ENCODE data around the gene ADAMTS9. TPM values are rescaled to one million over a fixed set of nuclear protein-coding genes. Genes with fewer than 3 reads are reported as not detected.

The ADAMTS9 gene
- total RNA-seq, 2 donors from 2014 or later: not detected

DNA sequence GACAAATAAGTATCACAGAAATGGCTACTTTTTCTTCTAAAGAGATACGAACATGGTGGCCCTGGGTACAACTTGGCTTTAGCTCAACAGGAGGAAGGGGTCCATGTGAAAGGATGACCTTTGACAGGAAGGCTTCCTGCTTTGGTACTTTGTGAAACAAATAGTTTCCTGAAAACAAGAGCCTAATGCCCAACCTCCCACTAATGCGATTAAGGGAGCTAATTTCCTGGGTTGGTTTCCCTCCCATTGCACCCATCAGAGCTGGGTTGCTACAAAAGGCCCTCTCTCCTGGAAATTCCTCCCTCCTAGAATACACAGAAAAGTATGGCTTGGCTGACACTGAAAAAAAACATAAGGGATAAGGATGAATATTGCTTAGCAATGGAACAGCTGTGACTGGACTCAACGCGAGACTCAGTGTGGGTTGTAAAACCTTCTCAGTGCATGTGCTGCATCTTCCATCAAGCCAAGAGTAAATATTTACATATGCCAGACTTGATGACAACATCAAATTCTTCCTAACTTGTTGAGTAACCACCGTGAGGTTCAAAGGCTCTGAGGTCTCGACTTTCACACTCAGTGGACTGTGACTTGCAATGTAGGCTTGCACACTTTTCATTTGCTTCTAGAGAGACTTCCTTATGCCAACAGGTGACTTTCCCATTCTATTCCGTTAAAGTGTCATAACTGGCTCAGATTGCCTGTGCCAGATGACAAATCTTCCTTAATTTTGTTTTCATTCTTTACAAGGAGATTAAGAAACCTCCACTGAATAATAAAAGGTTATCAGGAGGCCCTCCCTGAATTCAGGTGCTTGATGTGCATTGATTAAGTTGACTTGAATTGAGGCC, 60.1 kb downstream of the ADAMTS9 start:
- Mint-ChIP-seq H3K4me1 (ENCODE audit: low read depth in 2 of 2) (no peaks in the 10 kb centered on the region), H3K27me3 (no peaks in the 10 kb centered on the region), H3K36me3 (no peaks in the 10 kb centered on the region), H3K27ac (no peak overlapping the region), H3K4me3 (no peak overlapping the region), H3K9me3 (peaks cover 21% of the 10 kb centered on the region)
- no peak for DNase-seq (ENCODE audit: low spot score)
- no peak for ATAC-seq

DNA sequence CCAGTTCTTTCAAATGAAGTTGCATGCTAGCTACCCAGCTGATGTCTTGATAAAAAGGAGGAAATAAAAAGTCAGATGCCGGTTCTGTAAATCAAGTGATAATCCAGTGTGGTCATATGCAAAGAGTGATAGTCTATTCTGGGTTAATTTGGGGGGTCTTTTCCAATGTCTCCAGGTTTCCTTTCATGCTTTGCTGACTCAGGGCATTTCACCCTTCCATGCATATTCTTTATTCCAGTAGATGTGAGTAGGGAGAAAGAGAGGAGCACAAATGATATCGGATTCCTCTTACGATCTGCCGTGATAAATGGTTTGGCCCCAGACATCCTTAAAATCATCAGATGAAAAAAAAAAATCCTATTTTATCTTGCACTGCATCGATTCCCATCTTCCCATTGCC, 60.8 kb downstream of the ADAMTS9 start:
- ATAC-seq (no peak), DNase-seq (ENCODE audit: low spot score) (no peak)
- Mint-ChIP-seq H3K36me3 (no peaks in the 10 kb centered on the region), H3K9me3 (peaks cover 21% of the 10 kb centered on the region), H3K27ac (no peak overlapping the region), H3K4me1 (ENCODE audit: low read depth in 2 of 2) (no peaks in the 10 kb centered on the region), H3K27me3 (no peaks in the 10 kb centered on the region), H3K4me3 (no peak overlapping the region)

DNA sequence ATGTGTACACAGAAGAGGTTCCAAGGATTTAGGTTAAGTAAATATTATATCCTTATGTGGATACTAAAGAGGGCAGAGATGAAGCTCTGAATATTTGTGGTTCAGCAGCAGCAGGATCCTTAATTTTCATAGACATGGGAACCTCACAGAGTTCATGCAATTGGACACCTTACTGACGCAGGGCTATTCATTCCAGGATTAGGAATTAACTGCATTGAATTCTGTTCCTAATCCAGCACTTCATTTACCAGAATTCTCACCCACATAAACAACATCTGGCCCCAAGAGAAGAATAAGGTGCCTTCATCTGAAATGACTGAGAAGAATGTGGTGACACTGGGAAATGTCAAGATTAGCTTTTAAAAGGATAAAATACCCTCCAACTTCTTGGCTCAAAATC, 62.4 kb downstream of the ADAMTS9 start:
- no peak for DNase-seq (ENCODE audit: low spot score)
- H3K9me3 Mint-ChIP-seq: peaks cover 23% of the 10 kb centered on the region
- no peaks in the 10 kb centered on the region for H3K4me1 Mint-ChIP-seq (ENCODE audit: low read depth in 2 of 2)
- no peak overlapping the region for H3K27ac Mint-ChIP-seq
- no peak overlapping the region for H3K4me3 Mint-ChIP-seq
- ATAC-seq: no peak
- no peaks in the 10 kb centered on the region for H3K27me3 Mint-ChIP-seq
- H3K36me3 Mint-ChIP-seq: no peaks in the 10 kb centered on the region

DNA sequence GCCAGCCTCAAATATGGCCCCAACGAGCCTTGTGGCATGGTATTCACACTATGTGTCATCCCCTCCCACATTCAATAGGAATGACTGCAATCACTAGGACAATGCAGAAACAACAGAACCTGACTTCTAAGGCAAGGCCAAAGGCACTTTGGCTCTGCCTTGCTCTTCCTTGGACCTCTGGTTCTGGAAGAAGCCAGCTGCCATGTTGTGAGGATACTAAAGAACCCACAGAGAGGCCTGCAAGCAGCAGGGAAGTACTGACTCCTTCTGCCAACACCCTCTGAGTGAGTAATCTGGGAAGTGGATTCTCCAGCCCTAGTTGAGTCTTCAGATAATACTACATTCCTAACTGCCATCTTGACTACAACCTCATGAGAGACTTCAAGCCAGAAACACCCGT, 64.7 kb downstream of the ADAMTS9 start:
- ATAC-seq (no peak), DNase-seq (ENCODE audit: low spot score) (no peak)
- H3K27me3 Mint-ChIP-seq: no peaks in the 10 kb centered on the region
- H3K27ac Mint-ChIP-seq: no peak overlapping the region
- H3K4me1 Mint-ChIP-seq (ENCODE audit: low read depth in 2 of 2): no peaks in the 10 kb centered on the region
- H3K9me3 Mint-ChIP-seq: peaks cover 16% of the 10 kb centered on the region
- H3K4me3 Mint-ChIP-seq: no peak overlapping the region
- H3K36me3 Mint-ChIP-seq: no peaks in the 10 kb centered on the region

DNA sequence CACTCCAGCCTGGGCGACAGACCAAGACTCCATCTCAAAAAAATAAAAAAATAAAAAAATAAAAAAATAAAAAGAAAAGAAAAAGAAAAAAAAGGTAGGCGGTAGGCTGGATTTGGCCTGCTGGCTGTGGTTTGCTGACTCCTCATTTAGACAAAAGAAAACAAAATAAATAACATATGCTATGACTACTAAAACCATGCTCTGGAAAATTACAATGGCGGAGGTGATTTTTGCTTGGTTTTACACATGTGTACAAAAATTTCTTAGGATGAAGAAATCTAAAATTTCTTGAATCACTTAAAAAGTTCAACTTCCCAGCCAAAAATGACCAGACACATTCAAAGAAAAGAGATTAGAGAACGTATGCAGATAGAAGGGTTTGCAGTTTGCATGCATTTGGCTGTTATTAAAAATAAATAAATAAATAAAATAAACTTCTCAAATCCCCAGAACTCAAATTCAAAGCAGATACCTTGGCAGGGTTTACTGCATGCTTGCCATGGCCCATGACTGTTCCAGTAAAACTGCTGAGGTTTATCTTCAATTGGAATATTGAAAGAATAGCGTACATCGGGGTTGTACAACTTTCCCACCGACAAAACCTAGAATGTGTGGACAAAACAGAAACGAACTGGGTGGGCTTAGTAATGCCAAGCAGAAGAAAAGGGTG, 65.9 kb downstream of the ADAMTS9 start:
- no peak for ATAC-seq
- no peaks in the 10 kb centered on the region for H3K27me3 Mint-ChIP-seq
- no peaks in the 10 kb centered on the region for H3K4me1 Mint-ChIP-seq (ENCODE audit: low read depth in 2 of 2)
- peaks cover 18% of the 10 kb centered on the region for H3K9me3 Mint-ChIP-seq
- H3K27ac Mint-ChIP-seq: no peak overlapping the region
- no peak for DNase-seq (ENCODE audit: low spot score)
- no peaks in the 10 kb centered on the region for H3K36me3 Mint-ChIP-seq
- H3K4me3 Mint-ChIP-seq: no peak overlapping the region

DNA sequence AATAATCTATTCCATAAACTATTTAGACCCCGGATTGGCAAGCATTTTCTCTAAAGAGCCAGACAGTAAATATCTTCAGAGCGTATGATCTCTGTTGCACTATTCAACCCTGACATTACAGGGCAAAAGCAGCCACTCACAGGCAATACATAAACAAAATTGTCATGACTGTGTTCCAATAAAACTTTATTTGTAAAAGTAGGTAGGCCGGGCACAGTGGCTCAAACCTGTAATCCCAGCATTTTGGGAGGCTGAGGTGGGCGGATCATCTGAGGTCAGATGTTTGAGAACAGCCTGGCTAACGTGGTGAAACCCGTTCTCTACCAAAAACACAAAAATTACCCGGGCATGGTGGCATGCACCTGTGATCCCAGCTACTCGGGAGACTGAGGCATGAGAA, 66.5 kb downstream of the ADAMTS9 start:
- Mint-ChIP-seq H3K36me3 (no peaks in the 10 kb centered on the region), H3K4me3 (no peak overlapping the region), H3K27me3 (no peaks in the 10 kb centered on the region), H3K4me1 (ENCODE audit: low read depth in 2 of 2) (no peaks in the 10 kb centered on the region), H3K9me3 (peaks cover 18% of the 10 kb centered on the region), H3K27ac (no peak overlapping the region)
- no peak for DNase-seq (ENCODE audit: low spot score)
- no peak for ATAC-seq

DNA sequence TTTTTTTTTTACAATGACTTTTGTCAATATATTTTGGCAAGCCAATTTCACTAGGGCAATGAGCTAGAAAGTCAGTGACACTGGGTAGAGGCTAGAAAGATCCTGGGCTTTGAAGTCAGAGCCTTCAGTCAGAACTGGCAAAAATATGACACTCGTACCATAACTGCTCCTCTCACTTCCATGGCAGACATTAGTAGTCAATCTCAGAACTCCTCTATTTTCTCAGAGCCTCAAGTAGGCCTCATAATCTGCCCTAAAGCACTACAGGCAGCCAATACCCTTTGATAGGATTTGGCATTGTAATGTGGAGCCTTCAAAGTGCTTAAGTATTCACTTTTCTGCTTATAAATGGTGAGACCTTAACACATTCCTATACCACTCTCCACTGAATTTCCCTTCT, 67.8 kb downstream of the ADAMTS9 start:
- no peaks in the 10 kb centered on the region for H3K27me3 Mint-ChIP-seq
- H3K27ac Mint-ChIP-seq: no peak overlapping the region
- no peak for DNase-seq (ENCODE audit: low spot score)
- H3K36me3 Mint-ChIP-seq: no peaks in the 10 kb centered on the region
- no peaks in the 10 kb centered on the region for H3K4me1 Mint-ChIP-seq (ENCODE audit: low read depth in 2 of 2)
- no peak overlapping the region for H3K4me3 Mint-ChIP-seq
- ATAC-seq: no peak
- H3K9me3 Mint-ChIP-seq: peaks cover 17% of the 10 kb centered on the region

DNA sequence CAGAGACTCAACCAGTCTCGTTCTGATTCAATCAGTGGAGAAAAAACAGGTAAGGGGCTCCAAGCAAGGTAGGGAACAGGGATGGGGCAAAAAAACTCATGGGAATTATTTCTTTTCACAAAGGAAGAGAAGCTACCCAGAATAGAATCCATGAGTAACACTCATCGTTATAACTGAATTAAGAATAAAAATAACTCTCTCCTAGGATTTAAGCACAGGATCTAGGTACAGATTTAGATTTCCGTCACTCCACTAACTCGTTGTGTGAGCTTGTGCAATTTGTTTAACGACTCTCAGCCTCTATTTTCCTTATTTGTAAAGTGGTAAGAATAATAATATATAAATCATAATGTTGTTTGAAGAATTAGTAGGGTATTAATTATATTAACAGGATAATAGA, 68.6 kb downstream of the ADAMTS9 start:
- no peak for DNase-seq (ENCODE audit: low spot score)
- ATAC-seq: no peak
- Mint-ChIP-seq H3K36me3 (no peaks in the 10 kb centered on the region), H3K27ac (no peak overlapping the region), H3K4me1 (ENCODE audit: low read depth in 2 of 2) (no peaks in the 10 kb centered on the region), H3K27me3 (no peaks in the 10 kb centered on the region), H3K4me3 (no peak overlapping the region), H3K9me3 (peaks cover 17% of the 10 kb centered on the region)

DNA sequence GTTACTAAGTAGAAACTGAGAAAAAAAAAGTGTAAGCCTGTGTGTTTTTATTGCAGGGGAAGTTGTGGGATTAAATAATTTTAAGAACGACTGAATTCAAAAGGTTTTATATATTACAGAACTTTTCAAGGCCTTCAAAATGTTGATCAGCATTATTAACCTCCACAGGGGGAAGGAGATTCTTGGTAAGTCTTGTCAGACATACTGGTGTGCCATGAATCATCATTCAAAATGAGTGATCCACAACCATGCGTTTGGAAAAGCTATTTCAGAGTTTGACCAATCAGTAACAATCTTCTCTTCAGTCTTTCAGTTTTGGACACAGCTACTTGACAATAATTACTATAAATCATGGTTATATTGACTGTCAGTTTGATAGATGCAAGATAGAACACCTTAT, 70.2 kb downstream of the ADAMTS9 start:
- H3K36me3 Mint-ChIP-seq: no peaks in the 10 kb centered on the region
- no peak for DNase-seq (ENCODE audit: low spot score)
- H3K9me3 Mint-ChIP-seq: peaks cover 11% of the 10 kb centered on the region
- no peak overlapping the region for H3K4me3 Mint-ChIP-seq
- no peaks in the 10 kb centered on the region for H3K27me3 Mint-ChIP-seq
- no peak overlapping the region for H3K27ac Mint-ChIP-seq
- H3K4me1 Mint-ChIP-seq (ENCODE audit: low read depth in 2 of 2): no peaks in the 10 kb centered on the region
- ATAC-seq: no peak

DNA sequence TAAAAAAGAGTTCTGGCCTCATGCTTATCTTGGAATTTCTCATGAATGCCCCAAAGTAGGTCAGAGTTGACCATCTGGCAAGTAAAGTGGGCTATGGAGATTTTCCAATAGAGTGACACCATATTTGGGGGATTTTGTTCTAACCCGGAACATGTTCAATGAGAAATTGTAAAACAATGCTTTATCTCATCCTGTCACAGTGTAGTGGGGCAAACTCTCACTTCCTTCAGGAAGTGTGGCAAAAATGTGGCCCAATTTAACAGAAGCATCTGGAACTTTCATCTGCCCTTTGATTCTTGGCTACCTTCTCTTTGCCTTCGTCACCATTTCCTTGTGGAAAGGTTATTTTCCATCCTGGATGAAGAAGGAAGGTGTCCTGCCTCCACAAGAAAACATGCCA, 70.8 kb downstream of the ADAMTS9 start:
- peaks cover 14% of the 10 kb centered on the region for H3K9me3 Mint-ChIP-seq
- H3K4me1 Mint-ChIP-seq (ENCODE audit: low read depth in 2 of 2): no peaks in the 10 kb centered on the region
- H3K36me3 Mint-ChIP-seq: no peaks in the 10 kb centered on the region
- ATAC-seq (no peak), DNase-seq (ENCODE audit: low spot score) (no peak)
- H3K27me3 Mint-ChIP-seq: no peaks in the 10 kb centered on the region
- H3K4me3 Mint-ChIP-seq: no peak overlapping the region
- no peak overlapping the region for H3K27ac Mint-ChIP-seq

DNA sequence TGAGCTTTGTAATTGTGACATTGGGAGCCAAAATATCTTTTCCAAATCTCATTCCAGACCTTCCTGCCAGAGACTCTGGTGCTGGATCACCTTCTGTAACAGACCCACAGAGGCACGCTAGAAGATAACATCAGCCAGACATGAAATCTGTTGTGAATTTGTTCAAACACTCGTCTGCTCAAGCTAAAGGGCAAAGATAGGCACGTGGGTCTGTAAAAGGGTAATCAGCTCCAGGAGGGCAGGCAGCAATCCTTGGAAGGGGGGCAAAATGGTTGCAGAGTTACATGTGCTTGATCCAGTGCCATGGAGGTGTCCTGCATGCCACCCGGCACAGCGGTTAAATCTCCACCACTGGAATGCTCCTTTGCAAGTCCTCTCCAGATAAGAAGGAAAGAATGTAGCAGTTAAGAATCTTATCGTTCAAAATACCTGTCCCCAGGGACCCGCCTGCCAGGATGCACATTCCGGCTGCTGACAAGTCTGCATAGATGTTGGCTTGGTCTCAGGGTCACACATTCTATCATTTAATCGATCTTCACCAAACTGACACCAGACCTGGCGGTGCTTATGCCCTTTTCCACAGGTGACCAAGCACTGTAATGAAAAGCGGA, 74.8 kb downstream of the ADAMTS9 start:
- no peaks in the 10 kb centered on the region for H3K4me1 Mint-ChIP-seq (ENCODE audit: low read depth in 2 of 2)
- H3K9me3 Mint-ChIP-seq: peaks cover 8% of the 10 kb centered on the region
- no peak overlapping the region for H3K4me3 Mint-ChIP-seq
- ATAC-seq: no peak
- DNase-seq (ENCODE audit: low spot score): no peak
- H3K36me3 Mint-ChIP-seq: peaks cover 4% of the 10 kb centered on the region
- H3K27ac Mint-ChIP-seq: no peak overlapping the region
- no peaks in the 10 kb centered on the region for H3K27me3 Mint-ChIP-seq

DNA sequence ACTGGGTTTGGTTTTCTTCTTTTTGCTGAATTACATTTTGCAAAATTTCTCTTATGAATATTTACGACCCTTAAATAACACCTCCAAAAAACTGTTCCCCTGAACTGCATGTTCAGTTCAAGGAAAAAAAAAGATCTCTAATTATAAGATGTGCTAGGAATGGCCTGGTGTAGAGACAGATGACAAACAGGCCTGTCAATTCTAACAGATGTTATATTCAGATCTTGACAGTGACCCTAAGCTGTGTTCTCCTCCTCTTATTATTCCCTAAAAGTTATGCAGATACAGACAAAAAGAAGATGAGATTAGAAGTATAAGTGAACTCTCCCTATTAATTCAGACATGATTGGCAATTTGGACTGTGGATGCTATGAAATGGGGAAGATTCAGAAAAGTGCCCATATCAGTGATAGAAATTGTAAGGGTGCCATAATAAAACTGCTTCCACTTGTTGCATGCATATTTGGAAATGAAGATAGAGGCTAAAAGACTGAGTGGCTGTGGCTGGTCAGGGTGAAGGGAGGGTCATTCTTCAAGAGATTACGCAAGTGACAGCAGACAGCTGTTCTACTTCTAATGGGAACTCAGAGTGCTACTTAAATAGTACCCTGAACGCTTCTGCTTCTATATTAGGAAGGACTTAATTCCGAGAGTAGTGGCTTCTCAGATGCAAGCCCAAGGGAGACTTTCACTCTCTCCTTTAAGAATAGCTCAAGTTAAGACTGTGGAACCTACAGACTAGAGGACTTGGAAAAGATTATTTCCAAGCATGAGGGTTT, 75.5 kb downstream of the ADAMTS9 start:
- Mint-ChIP-seq H3K27ac (no peak overlapping the region), H3K9me3 (peaks cover 7% of the 10 kb centered on the region), H3K4me1 (ENCODE audit: low read depth in 2 of 2) (no peaks in the 10 kb centered on the region), H3K4me3 (no peak overlapping the region), H3K27me3 (no peaks in the 10 kb centered on the region), H3K36me3 (peaks cover 4% of the 10 kb centered on the region)
- DNase-seq (ENCODE audit: low spot score) (no peak), ATAC-seq (no peak)

DNA sequence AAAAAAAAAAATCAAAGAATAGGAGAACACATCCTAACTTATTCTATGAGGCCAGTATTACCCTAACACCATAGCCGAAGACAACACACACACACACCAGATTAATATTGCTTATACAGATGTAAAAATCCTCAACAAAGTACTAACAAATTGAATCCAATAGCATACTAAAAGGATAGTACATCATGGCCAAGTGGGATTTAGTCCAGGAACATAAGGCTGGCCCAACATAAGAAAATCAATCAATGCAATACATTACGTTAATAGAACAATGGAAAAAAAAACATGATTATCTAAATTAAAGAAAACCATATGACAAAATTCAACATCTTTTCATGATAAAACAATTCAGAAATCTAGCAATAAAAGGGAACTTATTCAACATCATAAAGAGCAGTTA, 79.1 kb downstream of the ADAMTS9 start:
- H3K4me1 Mint-ChIP-seq (ENCODE audit: low read depth in 2 of 2): no peaks in the 10 kb centered on the region
- peaks cover 4% of the 10 kb centered on the region for H3K36me3 Mint-ChIP-seq
- no peaks in the 10 kb centered on the region for H3K27me3 Mint-ChIP-seq
- DNase-seq (ENCODE audit: low spot score) (no peak), ATAC-seq (no peak)
- no peak overlapping the region for H3K27ac Mint-ChIP-seq
- no peak overlapping the region for H3K4me3 Mint-ChIP-seq
- peaks cover 11% of the 10 kb centered on the region for H3K9me3 Mint-ChIP-seq

Data from natural killer cell treated with Interleukin-12 subunit alpha and Interleukin-12 subunit beta and Interleukin-15 and Interleukin-18, amount 100 ng/mL, for 72 hours (primary cell).